Pancreas (tissue), 10 donors: ENCODE measurements around the gene EPC2. TPM values are rescaled to one million over a fixed set of nuclear protein-coding genes. Genes with fewer than 3 reads are reported as not detected.
A peak's percentile ranks its signal among the peaks of the same experiment; 100 is the strongest.

ENCODE experiments used
- ATAC-seq, 4 donors: fragments of 200-7000 bp; cut with Tn5 transposase; one replicate each; pipeline versions ENCODE4 v1.8.0 to v1.9.1; 2020; ENCODE audit warnings: mild to moderate bottlenecking in 4 of 4, moderate library complexity in 4 of 4
- DNase-seq, 6 donors: peaks; one replicate each; pipeline ENCODE4 v3.0.0-alpha.2; 2020
- FAIRE-seq: peaks from 2 replicates; lab custom pipeline; 2012; peaks lifted over from hg19 to GRCh38; lab: Jason Lieb, UNC
- H3K27ac ChIP-seq, 4 donors: fragments of 200-600 bp; sonication (generic); 1 replicate in 3 of 4; 2 replicates in 1 of 4; pipeline versions ENCODE4 v1.5.0 to v1.8.0; 2020
- H3K27me3 ChIP-seq, 4 donors: fragments of 200-600 bp; one replicate each; pipeline ENCODE4 v1.8.0; 2021
- H3K36me3 ChIP-seq, 3 donors: fragments of 200-600 bp; sonication (generic) in 1 of 3; one replicate each; pipeline versions ENCODE4 v1.5.0 to v1.8.0; 2020 to 2021
- H3K4me1 ChIP-seq, 3 donors: fragments of 200-600 bp; one replicate each; pipeline ENCODE4 v1.8.0; 2021
- H3K4me3 ChIP-seq, 4 donors: fragments of 200-600 bp; sonication (generic) in 2 of 4; one replicate each; pipeline versions ENCODE4 v1.5.0 to v1.8.0; 2020 to 2021
- H3K9me3 ChIP-seq, 4 donors: fragments of 200-600 bp; one replicate each; pipeline ENCODE4 v1.8.0; 2021
- CTCF ChIP-seq, 4 donors: fragments of 200-600 bp; sonication (generic) in 3 of 4; IDR thresholded peaks; one replicate each; pipeline versions ENCODE4 v1.5.0 to v1.8.0; 2021; ENCODE audit warnings: antibody characterized with exemption in 4 of 4
- WGBS, 2 donors: extraction: QIAGEN DNeasy Blood & Tissue Kit; methylation state at CpG; one replicate each; pipeline ENCODE4 v1.1.7; 2013; 5-methylcytosine and 5-hydroxymethylcytosine counted together
- intact Hi-C, 3 donors: fragments of 100-400 bp; cut with DNase I; formaldehyde crosslinking; loops; one replicate each; pipeline versions ENCODE4 v1.11.1 to v1.14.2; 2022
- polyA plus RNA-seq, 2 donors: library from polyadenylated mRNA; stranded (reverse); fragments of 200-250 nt; gene quantifications; one replicate each; pipeline ENCODE4 v1.2.3, GENCODE V29; 2013
- total RNA-seq, 6 donors: library from RNA; stranded (reverse); fragmentation: NEBNext Ultra II Directional in 4 of 6; extraction: Animal tissue kit (Norgen Biotek cat#: 25700) in 4 of 6; gene quantifications; one replicate each; pipeline versions ENCODE4 v1.2.1 to v1.2.4, GENCODE V29; 2021 to 2023
- donor health status: healthy with polysubstance abuse.
- donor health status: DM: no; HTN: no; CAD: no; lungs with moderate emphysema.
- donor health status: DM: no; HTN: no; CAD: no.
- donor health status: control.
- donor health status: control.
- donor health status: Bipolar disorder and iron deficiency.
- donor health status: DM: yes; HTN: yes; CAD: no.
- donor health status: DM: no; HTN: no; CAD: no.
- donor health status: DM: no; HTN: no; CAD: no.
- donor health status: DM: yes; HTN: yes; CAD: no.

The EPC2 gene
- total and polyA plus RNA-seq, 8 donors, result 3.1 to 17.7 (median 12.8) TPM

- intact Hi-C loops, result no loop called here
- H3K4me1 ChIP-seq, result peaks cover 5 to 21% (median 21%) of the 10 kb centered on the region in 3 donors
- WGBS, 2 donors, result 68 to 69% methylated on average over 2 of the region's 2 CpGs
- DNase-seq, result no peak
- H3K36me3 ChIP-seq, result no peaks in the 10 kb centered on the region
- H3K27ac ChIP-seq, result no peak overlapping the region
- ATAC-seq, result no peak
- H3K27me3 ChIP-seq, result no peaks in the 10 kb centered on the region
- no peak overlapping the region for H3K4me3 ChIP-seq
- no peak for FAIRE-seq
- TF ChIP-seq CTCF (IDR thresholded peaks at IDR 0.05), result no peak
- H3K9me3 ChIP-seq, result no peaks in the 10 kb centered on the region
Measured at GRCh38 chr2:148650881-148651280, 6.3 kb downstream of the EPC2 start.

- H3K4me3 ChIP-seq, result no peak overlapping the region
- peaks cover 14 to 23% (median 21%) of the 10 kb centered on the region in 3 donors for H3K4me1 ChIP-seq
- no peak for DNase-seq
- intact Hi-C loops, result no loop called here
- H3K27ac ChIP-seq, result no peak overlapping the region
- ATAC-seq, result no peak
- H3K36me3 ChIP-seq, result no peaks in the 10 kb centered on the region
- no peak for TF ChIP-seq CTCF (IDR thresholded peaks at IDR 0.05)
- no peak for FAIRE-seq
- whole genome bisulfite sequencing, 2 donors, result 59% methylated on average over 2 of the region's 2 CpGs
- no peaks in the 10 kb centered on the region for H3K9me3 ChIP-seq
- H3K27me3 ChIP-seq, result no peaks in the 10 kb centered on the region
Measured at GRCh38 chr2:148651972-148652371, 7.4 kb downstream of the EPC2 start.

- DNase-seq (no peak), FAIRE-seq (no peak), ATAC-seq (no peak)
- Histone ChIP-seq H3K9me3 (no peaks in the 10 kb centered on the region), H3K27ac (no peak overlapping the region), H3K27me3 (no peaks in the 10 kb centered on the region), H3K4me1 (peaks cover 15 to 23% (median 21%) of the 10 kb centered on the region in 3 donors), H3K4me3 (no peak overlapping the region), H3K36me3 (no peaks in the 10 kb centered on the region)
- WGBS, 2 donors, result 60 to 63% methylated on average over 2 of the region's 2 CpGs
- intact Hi-C loops, result no loop called here
- no peak for TF ChIP-seq CTCF (IDR thresholded peaks at IDR 0.05)
Measured at GRCh38 chr2:148653437-148653836, 8.9 kb downstream of the EPC2 start.

- no peak overlapping the region for H3K4me3 ChIP-seq
- no peaks in the 10 kb centered on the region for H3K36me3 ChIP-seq
- DNase-seq, result no peak
- peaks cover 21 to 29% (median 29%) of the 10 kb centered on the region in 3 donors for H3K4me1 ChIP-seq
- intact Hi-C loops, result no loop called here
- peak in 3 of 4 donors; percentile 37 to 48 (median 46) for ATAC-seq
- no peaks in the 10 kb centered on the region for H3K9me3 ChIP-seq
- H3K27me3 ChIP-seq, result no peaks in the 10 kb centered on the region
- no peak for FAIRE-seq
- WGBS, 2 donors, result 55 to 64% methylated on average over 6 of the region's 6 CpGs
- no peak for TF ChIP-seq CTCF (IDR thresholded peaks at IDR 0.05)
- H3K27ac ChIP-seq, result no peak overlapping the region
Measured at GRCh38 chr2:148654435-148654834, 9.9 kb downstream of the EPC2 start.

GRCh38 chr2:148656516-148656915 is 12.0 kb downstream of the EPC2 start:
- no peak for FAIRE-seq
- TF ChIP-seq CTCF (IDR thresholded peaks at IDR 0.05), result no peak
- Histone ChIP-seq H3K4me3 (no peak overlapping the region), H3K9me3 (no peaks in the 10 kb centered on the region), H3K36me3 (no peaks in the 10 kb centered on the region), H3K27ac (no peak overlapping the region), H3K27me3 (no peaks in the 10 kb centered on the region), H3K4me1 (peaks cover 21 to 35% (median 33%) of the 10 kb centered on the region in 3 donors)
- no peak for DNase-seq
- WGBS, 2 donors, result 65 to 74% methylated on average over 1 of the region's 1 CpG
- ATAC-seq, result no peak
- intact Hi-C loops, result no loop called here
